Esophagus squamous epithelium (tissue), 5 donors: Measurements from ENCODE around the gene GTF2A1L. TPM values are rescaled to one million over a fixed set of nuclear protein-coding genes. Genes with fewer than 3 reads are reported as not detected.
A peak's percentile ranks its signal among the peaks of the same experiment; 100 is the strongest.

Source experiments
- DNase-seq: peaks from one replicate; lab custom pipeline; 2025; lab: John Stamatoyannopoulos, UW
- H3K27ac ChIP-seq, 4 donors: fragments of 200-600 bp; sonication (generic); one replicate each; pipeline ENCODE4 v1.5.1; 2016 to 2019; ENCODE audit warnings: mild to moderate bottlenecking in 1 of 4
- H3K27me3 ChIP-seq, 4 donors: fragments of 200-600 bp; sonication (generic); 1 replicate in 3 of 4; 2 replicates in 1 of 4; pipeline versions ENCODE4 v1.5.1 to v1.6.0; 2017 to 2021; ENCODE audit warnings: antibody characterized with exemption in 1 of 4
- H3K36me3 ChIP-seq, 3 donors: fragments of 200-600 bp; sonication (generic); one replicate each; pipeline ENCODE4 v1.5.1; 2016 to 2019
- H3K4me1 ChIP-seq, 3 donors: fragments of 200-600 bp; sonication (generic); one replicate each; pipeline ENCODE4 v1.5.1; 2017 to 2019
- H3K4me3 ChIP-seq, 4 donors: fragments of 200-600 bp; sonication (generic); 1 replicate in 3 of 4; 2 replicates in 1 of 4; pipeline ENCODE4 v1.5.1; 2016 to 2019; ENCODE audit warnings: mild to moderate bottlenecking in 2 of 4, moderate library complexity in 1 of 4
- H3K9me3 ChIP-seq, 3 donors: fragments of 200-600 bp; sonication (generic); one replicate each; pipeline ENCODE4 v1.5.1; 2016 to 2019
- POLR2A ChIP-seq, 4 donors: fragments of 450-650 bp; IDR thresholded peaks; one replicate each; pipeline ENCODE4 v1.6.1; 2017; ENCODE audit warnings: antibody characterized with exemption in 4 of 4, mild to moderate bottlenecking in 4 of 4, moderate library complexity in 3 of 4
- WGBS, 2 donors: methylation state at CpG; one replicate each; pipeline ENCODE4 v1.1.5; 2018; 5-methylcytosine and 5-hydroxymethylcytosine counted together
- intact Hi-C: fragments of 100-400 bp; cut with DNase I; formaldehyde crosslinking; loops from one replicate; pipeline ENCODE4 v1.15.0; 2022
- total RNA-seq, 4 donors: library from RNA; depleted of rRNA; stranded (reverse); fragments of >200 nt; gene quantifications; one replicate each; pipeline ENCODE4 v1.1.0, GENCODE V29; 2016
- TF ChIP-seq, protein P1 (sequence below), 6 experiments: fragments of 450-650 bp in 4 of 6; fragments of 200-600 bp in 2 of 6; sonication (generic) in 2 of 6; IDR thresholded peaks; one replicate each; pipeline ENCODE4 v1.5.1; 2016 to 2019; ENCODE audit warnings: antibody characterized with exemption in 6 of 6, mild to moderate bottlenecking in 4 of 6, moderate library complexity in 4 of 6
- donor health status: DM: yes; HTN: yes; CAD: no.

The GTF2A1L gene
- total RNA-seq, 4 donors from 2014 or later, result 0.22 to 4.0 (median 3.6) TPM; not detected in 1

DNA sequence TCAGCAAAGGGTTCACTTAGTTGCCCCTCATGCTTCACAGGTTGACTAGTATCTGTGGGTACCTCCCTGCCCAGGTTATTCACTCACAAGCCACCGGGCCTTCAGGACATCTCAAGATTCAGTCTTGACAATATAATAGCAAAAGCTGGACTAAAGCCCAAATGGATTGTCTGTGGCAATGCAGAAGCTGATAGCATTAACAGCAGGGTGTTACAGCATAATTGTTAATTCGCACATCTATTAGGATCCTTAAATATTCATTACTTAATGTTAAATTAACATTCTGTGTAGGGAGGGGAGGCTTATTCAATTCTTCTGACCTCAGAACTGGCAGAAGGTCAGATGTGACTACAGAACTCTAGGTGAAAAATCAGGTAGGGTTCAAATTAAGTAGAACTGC, 20.2 kb upstream of the GTF2A1L start:
- WGBS, 2 donors, result 77 to 82% methylated on average over 2 of the region's 2 CpGs
- Histone ChIP-seq H3K4me3 (no peak overlapping the region), H3K36me3 (peaks cover 0 to 25% (median 0%) of the 10 kb centered on the region in 3 donors), H3K27me3 (no peaks in the 10 kb centered on the region), H3K4me1 (no peaks in the 10 kb centered on the region), H3K9me3 (no peaks in the 10 kb centered on the region), H3K27ac (no peak overlapping the region)
- intact Hi-C loops, result no loop called here
- no peak for DNase-seq
- TF ChIP-seq POLR2A (IDR thresholded peaks at IDR 0.05), result no peak
- TF ChIP-seq, protein P1, sequence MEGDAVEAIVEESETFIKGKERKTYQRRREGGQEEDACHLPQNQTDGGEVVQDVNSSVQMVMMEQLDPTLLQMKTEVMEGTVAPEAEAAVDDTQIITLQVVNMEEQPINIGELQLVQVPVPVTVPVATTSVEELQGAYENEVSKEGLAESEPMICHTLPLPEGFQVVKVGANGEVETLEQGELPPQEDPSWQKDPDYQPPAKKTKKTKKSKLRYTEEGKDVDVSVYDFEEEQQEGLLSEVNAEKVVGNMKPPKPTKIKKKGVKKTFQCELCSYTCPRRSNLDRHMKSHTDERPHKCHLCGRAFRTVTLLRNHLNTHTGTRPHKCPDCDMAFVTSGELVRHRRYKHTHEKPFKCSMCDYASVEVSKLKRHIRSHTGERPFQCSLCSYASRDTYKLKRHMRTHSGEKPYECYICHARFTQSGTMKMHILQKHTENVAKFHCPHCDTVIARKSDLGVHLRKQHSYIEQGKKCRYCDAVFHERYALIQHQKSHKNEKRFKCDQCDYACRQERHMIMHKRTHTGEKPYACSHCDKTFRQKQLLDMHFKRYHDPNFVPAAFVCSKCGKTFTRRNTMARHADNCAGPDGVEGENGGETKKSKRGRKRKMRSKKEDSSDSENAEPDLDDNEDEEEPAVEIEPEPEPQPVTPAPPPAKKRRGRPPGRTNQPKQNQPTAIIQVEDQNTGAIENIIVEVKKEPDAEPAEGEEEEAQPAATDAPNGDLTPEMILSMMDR (IDR thresholded peaks at IDR 0.05), result no peak

DNA sequence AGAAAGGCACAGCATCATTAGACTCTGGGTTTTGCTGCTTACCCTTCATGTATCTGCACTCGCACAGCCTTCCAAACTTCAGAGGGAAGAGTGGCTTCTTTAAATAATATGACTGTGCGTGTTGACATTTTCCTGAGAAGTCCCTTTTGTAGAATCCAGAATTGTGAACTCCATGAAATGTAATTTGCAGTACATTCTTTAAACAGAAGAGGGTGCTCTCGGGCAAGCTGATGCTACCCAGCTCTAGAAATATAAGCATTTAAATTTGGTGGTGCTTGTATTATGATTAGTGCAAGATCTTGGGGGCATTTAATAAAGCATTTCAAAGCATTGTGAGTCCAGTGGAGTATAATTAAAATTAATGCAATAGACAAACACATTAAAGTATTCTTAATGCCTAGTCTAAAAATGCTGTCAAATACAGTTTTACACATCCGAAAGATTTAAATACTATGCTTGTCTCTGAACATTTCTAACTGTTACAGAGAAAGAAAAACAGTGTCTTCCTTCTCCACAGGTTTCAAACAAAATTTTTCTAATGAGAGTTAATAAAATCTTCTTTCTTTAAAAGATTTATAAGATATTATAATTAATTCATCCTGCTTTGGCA, 17.3 kb upstream of the GTF2A1L start:
- WGBS, 2 donors, result 37 to 41% methylated on average over 4 of the region's 4 CpGs
- intact Hi-C loops, result no loop called here
- no peaks in the 10 kb centered on the region for H3K9me3 ChIP-seq
- no peaks in the 10 kb centered on the region for H3K4me1 ChIP-seq
- peaks cover 0 to 16% (median 0%) of the 10 kb centered on the region in 3 donors for H3K36me3 ChIP-seq
- TF ChIP-seq, protein P1 (IDR thresholded peaks at IDR 0.05), result peak; percentile 13 to 67 (median 46)
- TF ChIP-seq POLR2A (IDR thresholded peaks at IDR 0.05), result no peak
- no peak for DNase-seq
- H3K27me3 ChIP-seq, result no peaks in the 10 kb centered on the region
- H3K4me3 ChIP-seq, result no peak overlapping the region
- no peak overlapping the region for H3K27ac ChIP-seq

- Histone ChIP-seq H3K4me3 (no peak overlapping the region), H3K4me1 (no peaks in the 10 kb centered on the region), H3K27ac (no peak overlapping the region), H3K36me3 (peaks cover 0 to 16% (median 0%) of the 10 kb centered on the region in 3 donors), H3K9me3 (no peaks in the 10 kb centered on the region), H3K27me3 (no peaks in the 10 kb centered on the region)
- no peak for DNase-seq
- WGBS, 2 donors, result 56 to 80% methylated on average over 3 of the region's 3 CpGs
- intact Hi-C loops, result no loop called here
- TF ChIP-seq, protein P1 (IDR thresholded peaks at IDR 0.05), result no peak
- no peak for TF ChIP-seq POLR2A (IDR thresholded peaks at IDR 0.05)
Measured at GRCh38 chr2:48600917-48601316, 16.7 kb upstream of the GTF2A1L start.

- peaks cover 0 to 16% (median 0%) of the 10 kb centered on the region in 3 donors for H3K36me3 ChIP-seq
- WGBS, 2 donors, result 53 to 57% methylated on average over 7 of the region's 7 CpGs
- no peak for DNase-seq
- intact Hi-C loops, result no loop called here
- no peaks in the 10 kb centered on the region for H3K4me1 ChIP-seq
- no peak overlapping the region for H3K27ac ChIP-seq
- no peaks in the 10 kb centered on the region for H3K27me3 ChIP-seq
- H3K9me3 ChIP-seq, result no peaks in the 10 kb centered on the region
- TF ChIP-seq, protein P1 (IDR thresholded peaks at IDR 0.05), result peak in 3 of 6 experiments; percentile 12 to 33 (median 17)
- no peak for TF ChIP-seq POLR2A (IDR thresholded peaks at IDR 0.05)
- H3K4me3 ChIP-seq, result no peak overlapping the region
Measured at GRCh38 chr2:48601349-48601748, 16.3 kb upstream of the GTF2A1L start.

- H3K9me3 ChIP-seq, result no peaks in the 10 kb centered on the region
- TF ChIP-seq, protein P1 (IDR thresholded peaks at IDR 0.05), result no peak
- no peak for TF ChIP-seq POLR2A (IDR thresholded peaks at IDR 0.05)
- DNase-seq, result no peak
- no peak overlapping the region for H3K4me3 ChIP-seq
- H3K27me3 ChIP-seq, result no peaks in the 10 kb centered on the region
- intact Hi-C loops, result no loop called here
- no peak overlapping the region for H3K27ac ChIP-seq
- H3K4me1 ChIP-seq, result no peaks in the 10 kb centered on the region
- H3K36me3 ChIP-seq, result no peaks in the 10 kb centered on the region
- WGBS, 2 donors, result 83 to 94% methylated on average over 5 of the region's 5 CpGs
Measured at GRCh38 chr2:48605482-48606175, 12.0 kb upstream of the GTF2A1L start.
